CD4-positive, alpha-beta T cell treated with Interleukin-21 for 1 hour (primary cell): Measurements from ENCODE around the gene CACNA1G.

Experiments
- DNase-seq: peaks from one replicate; pipeline ENCODE4 v3.0.0-alpha.2; 2020

The CACNA1G gene

GRCh38 chr17:50635732-50635981, 75.1 kb downstream of the CACNA1G start:
- DNase-seq = no peak

- no peak for DNase-seq
These were observed 75.7 kb downstream of the CACNA1G start for GRCh38 chr17:50635982-50636803.

- no peak for DNase-seq
These were observed 76.3 kb downstream of the CACNA1G start for GRCh38 chr17:50636804-50637195.

GRCh38 chr17:50637829-50638605, 77.5 kb downstream of the CACNA1G start:
- no peak for DNase-seq

- no peak for DNase-seq
These were observed 78.1 kb downstream of the CACNA1G start for GRCh38 chr17:50638606-50638965.

GRCh38 chr17:50638966-50639713, 78.6 kb downstream of the CACNA1G start:
- no peak for DNase-seq

GRCh38 chr17:50640686-50641351, 80.3 kb downstream of the CACNA1G start:
- no peak for DNase-seq

- no peak for DNase-seq
These were observed 80.8 kb downstream of the CACNA1G start for GRCh38 chr17:50641357-50641756.

GRCh38 chr17:50642071-50642721, 81.7 kb downstream of the CACNA1G start:
- no peak for DNase-seq

GRCh38 chr17:50642722-50643656, 82.5 kb downstream of the CACNA1G start:
- DNase-seq = no peak

GRCh38 chr17:50645748-50646682, 85.5 kb downstream of the CACNA1G start:
- no peak for DNase-seq

GRCh38 chr17:50647187-50647586, 86.7 kb downstream of the CACNA1G start:
- no peak for DNase-seq

- no peak for DNase-seq
These were observed 88.8 kb downstream of the CACNA1G start for GRCh38 chr17:50649042-50649908.

- DNase-seq = no peak
These were observed 91.1 kb downstream of the CACNA1G start for GRCh38 chr17:50651661-50652060.

GRCh38 chr17:50653738-50654137, 93.2 kb downstream of the CACNA1G start:
- no peak for DNase-seq

GRCh38 chr17:50656509-50656908, 96.0 kb downstream of the CACNA1G start:
- no peak for DNase-seq

GRCh38 chr17:50657054-50657453, 96.5 kb downstream of the CACNA1G start:
- DNase-seq = no peak

GRCh38 chr17:50657627-50658026, 97.1 kb downstream of the CACNA1G start:
- DNase-seq = no peak

- no peak for DNase-seq
These were observed 98.1 kb downstream of the CACNA1G start for GRCh38 chr17:50658616-50659015.
